ENCODE data around the gene TRAF2.
"Not testable (repeated sequence)": the region's sequence is repeated elsewhere in the genome, so short reads cannot be mapped to it uniquely, and the experiment has no call there.

Gene TRAF2

DNA sequence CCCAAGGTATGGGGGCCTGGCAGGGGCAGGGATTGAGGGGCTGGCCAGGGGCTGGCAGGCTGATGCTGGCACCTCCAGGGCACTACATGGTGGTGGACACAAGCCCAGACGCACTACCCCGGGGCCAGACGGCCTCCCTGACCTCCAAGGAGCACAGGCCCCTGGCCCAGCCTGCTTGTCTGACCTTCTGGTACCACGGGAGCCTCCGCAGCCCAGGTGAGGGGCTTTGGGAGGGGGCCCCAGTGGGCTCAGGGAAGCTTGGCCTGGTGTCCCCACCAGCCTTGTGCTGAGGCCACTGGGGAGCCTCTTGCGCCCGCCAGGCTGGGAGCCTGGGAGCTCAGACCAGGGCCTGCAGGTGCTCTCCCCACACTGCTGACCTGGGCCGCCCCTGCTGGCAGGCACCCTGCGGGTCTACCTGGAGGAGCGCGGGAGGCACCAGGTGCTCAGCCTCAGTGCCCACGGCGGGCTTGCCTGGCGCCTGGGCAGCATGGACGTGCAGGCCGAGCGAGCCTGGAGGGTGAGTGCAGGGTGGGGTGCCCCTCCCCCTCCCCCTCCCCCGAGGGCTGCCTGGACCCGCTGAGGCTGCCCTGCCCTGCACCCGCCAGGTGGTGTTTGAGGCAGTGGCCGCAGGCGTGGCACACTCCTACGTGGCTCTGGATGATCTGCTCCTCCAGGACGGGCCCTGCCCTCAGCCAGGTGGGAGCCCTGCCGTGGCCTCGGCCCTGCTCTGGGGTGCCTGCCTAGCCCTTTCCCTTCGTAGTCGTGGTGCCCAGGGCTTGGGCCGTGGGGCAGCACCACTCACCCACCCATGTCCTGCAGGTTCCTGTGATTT lies 28.5 kb upstream of the TRAF2 start:
- DNase-seq, result no peak

DNA sequence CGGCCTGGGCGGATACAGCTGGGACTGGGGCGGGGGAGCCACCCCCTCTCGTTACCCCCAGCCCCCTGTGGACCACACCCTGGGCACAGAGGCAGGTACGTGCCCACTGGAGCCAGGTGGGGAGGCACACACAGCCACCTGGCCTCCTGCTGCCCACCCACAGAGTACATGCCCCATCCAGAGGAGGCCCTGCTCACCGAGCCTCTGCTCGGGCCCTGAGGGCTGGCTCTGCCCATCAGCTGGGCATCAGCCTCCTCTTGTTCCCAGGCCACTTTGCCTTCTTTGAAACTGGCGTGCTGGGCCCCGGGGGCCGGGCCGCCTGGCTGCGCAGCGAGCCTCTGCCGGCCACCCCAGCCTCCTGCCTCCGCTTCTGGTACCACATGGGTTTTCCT lies 27.9 kb upstream of the TRAF2 start:
- no peak for DNase-seq

DNA sequence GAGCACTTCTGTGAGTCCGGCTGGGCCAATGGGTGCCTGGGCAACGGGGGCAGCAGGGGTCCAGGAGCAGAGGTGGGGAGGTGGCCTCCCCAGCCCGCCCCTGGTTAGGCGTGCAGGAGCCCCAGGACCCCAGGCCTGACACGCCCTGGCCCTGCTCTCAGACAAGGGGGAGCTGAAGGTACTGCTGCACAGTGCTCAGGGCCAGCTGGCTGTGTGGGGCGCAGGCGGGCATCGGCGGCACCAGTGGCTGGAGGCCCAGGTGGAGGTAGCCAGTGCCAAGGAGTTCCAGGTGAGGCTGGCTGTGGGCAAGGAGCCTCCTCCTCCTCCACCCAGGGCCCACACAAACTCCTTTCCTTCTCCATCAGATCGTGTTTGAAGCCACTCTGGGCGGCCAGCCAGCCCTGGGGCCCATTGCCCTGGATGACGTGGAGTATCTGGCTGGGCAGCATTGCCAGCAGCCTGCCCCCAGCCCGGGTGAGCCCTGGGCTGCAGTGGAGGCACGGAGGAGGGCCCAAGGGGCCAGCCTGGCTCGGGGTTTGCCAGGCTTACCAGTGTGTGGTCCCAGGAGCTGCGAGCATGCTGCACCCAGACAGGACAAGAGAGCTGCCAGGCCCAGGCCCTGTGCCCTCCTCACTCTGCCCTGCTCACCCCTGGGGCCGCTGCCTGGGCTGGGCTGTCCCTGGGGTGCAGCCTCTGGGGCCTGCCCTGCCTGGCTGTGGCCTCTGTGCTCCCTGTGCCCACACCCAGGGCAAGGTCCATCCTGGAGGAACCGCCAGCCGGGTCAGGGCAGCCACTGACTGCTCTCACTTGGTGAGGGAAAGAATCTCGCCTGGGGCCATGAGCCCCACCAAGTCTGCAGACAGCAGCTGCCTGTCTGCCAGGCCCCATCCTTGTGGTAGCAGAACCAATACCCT lies 27.2 kb upstream of the TRAF2 start:
- DNase-seq, result no peak

DNA sequence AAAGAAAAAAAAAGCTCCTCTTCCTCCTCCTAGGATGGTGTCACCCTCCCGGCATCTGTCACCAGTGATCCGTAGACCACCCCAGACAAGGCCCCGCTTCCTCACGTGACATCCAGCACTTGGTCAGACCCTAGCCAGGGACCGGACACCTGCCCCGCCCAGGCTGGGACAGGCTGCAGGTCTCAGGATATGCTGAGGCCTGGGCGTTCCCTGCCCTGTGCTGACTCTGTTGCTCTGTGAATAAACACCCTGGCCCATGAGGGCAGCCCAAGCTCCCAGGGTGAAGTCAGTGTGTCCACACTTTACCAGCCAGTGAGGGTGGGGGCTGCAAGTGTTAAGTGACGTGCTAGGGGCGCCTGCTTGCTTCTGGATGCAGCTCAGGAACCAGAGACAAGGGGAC lies 25.8 kb upstream of the TRAF2 start:
- no peak for DNase-seq

DNA sequence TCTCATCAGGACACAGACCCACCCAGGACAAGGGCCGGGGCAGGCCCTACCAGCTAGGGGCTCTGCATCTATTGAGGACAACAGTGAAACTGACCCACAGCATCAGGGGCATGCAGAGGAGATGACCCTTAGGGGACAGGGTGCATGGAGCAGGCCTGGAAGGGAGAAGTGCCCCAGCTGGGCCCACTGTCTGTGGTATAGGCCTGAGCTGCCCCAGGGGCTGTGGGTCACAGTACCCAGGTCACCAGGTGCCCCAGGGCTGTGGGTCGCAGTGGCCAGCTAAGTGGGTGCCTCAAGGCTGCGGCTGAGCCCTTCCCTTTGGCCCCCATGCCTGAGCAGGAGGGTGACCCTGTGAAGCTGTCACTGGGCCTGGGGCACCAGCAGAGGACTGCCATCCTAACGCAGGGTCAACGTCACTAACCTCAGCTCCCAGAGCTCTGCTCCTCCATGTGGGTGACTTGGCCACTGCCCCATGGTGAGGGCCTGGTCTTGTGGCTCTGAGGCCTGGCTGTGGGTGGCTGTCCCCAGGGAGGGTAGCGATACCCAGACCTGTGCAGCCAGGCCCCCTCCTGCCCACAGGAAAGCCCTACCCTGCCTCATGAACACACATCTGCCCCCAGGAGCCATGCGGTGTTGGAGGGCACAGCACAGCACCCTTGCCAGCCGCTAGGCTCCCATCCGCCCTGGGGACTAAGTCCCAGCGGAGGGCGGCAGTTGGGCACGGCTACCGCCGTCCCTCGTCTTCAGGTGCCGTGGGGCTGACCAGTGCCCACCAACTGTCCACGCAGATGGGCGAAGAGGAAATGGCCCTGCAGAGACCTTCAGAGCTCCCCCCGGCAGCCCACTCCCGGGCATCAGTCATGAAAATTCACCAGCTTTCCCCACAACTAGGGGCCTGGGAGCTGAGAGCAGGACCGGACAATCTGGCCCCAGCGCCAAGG lies 25.1 kb upstream of the TRAF2 start:
- DNase-seq, result no peak

DNA sequence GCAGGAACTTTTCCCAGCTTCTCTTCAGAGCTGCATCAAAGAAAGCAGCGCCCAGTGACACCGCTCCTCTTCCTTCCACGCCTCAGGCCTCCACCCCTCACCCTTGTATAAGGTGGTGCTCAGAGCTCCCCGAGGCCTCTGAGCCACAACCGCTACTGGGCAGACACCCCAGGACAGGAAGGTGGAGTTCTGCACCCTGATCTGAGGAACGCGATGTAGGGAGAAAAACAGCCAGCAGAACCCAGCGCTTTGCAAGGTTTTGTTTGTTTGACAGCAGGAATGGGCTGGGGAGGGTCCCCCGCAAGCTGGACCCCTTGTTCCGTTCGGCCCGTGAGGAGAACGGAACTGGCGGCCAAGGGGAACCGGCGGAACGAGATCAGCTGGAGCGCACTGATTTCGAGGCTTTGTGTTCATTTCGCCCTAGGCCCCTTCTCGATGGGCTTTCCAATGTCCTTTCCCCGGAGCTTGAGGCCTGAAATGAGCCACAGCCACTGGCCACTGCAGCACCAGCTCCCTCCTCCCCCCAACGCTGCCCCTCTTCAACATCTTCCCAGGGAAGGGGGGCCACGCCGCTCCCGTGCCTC lies 24.4 kb upstream of the TRAF2 start:
- no peak for DNase-seq

DNA sequence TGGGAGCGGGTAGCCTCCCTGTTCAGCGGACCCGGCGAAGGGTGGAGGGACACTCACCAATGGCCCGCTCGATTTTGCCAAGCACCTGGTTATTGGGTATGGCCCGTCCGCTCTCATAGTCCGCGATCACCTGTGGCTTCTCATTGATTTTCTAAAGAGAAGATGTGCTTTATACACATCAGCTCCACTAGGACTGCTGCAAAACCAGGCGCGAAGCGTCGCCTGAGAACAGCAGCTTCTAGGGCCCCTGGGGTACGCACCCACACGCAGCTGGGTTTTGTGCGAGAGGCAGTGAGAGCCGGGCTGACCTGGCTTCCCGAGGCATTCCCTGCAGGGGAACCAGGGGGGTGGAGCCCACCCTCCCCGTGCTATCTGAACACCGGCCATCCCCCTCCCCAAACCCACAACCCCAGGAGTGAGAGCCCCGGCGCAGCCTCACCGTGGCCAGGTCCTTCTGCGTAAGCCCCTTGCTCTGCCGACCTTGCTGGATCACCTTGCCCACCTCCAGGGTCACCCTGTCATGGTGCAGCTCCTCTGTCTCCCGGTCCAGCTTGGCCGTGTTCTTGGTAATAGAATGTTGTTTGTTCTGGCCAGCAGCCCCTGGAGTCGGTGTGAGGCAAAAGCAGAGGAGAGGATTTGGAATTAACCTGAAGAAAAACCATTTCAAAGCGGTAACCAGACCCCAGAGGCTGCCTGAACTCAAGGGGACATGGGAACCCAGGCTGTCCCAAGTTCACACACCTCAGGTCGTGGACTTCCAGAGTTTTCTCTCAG lies 23.3 kb upstream of the TRAF2 start:
- DNase-seq, result no peak

DNA sequence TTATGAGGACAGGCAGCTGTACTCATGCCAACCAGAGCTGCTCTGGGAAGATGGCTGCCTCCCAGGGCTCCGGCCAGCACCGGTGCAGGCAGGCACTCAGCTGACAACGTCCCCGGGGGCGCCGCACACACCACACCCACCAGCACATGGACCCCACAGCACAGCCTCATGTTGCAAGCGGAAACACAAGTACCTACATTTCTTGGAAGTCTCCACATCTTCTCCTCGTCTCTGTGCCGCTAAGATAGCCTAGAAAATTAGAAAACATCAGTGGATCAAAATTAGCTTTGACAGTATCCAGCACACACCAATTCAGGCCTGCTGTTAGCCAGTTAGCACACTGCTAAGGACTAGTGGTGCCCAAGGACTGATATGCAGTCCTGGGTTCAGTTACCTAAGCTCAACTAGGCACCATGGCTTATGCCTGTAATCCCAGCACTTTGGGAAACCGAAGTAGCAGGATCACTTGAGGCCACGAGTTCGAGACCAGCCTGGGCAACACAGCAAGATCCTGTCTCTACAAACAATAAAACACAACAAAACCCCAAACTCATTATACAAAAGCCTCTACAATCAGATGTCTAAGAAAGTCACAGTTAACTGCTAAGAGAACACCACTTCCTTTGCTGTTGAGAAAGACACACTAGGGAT lies 22.6 kb upstream of the TRAF2 start:
- no peak for DNase-seq

DNA sequence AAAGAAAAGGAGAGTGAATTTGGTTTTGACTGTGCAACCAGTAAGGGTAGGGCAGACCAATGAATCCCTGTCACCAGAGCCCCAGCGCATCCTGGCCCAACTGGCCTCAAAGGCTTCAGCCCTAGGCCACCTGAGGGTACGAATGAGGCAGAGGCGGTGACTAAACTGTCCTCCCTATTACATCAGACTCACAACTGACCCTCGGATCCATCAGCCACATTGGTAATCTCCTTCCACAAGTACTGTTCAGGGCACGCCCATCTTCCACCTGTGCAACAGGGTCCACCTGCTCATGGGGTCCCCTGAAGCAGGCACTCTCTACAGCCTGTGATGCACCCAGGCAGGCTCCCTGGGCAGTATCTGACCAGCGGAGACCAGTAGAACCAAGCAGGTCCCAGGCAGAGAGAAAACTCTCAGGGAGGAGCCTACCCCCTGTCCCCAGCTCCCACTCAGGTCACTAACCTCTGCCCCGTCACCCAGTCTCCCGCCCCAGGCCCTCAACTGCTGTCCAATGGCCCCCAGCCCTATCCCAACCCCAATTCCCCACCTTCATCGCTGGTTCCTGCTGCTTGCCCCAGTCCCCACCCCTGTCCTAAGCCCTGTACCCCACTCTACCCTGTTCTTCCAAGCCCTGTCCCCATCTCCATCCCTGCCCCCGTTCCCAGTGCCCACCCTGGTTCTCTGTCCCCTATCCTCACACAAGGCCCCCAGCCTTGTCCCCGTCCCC lies 21.1 kb upstream of the TRAF2 start:
- no peak for DNase-seq

DNA sequence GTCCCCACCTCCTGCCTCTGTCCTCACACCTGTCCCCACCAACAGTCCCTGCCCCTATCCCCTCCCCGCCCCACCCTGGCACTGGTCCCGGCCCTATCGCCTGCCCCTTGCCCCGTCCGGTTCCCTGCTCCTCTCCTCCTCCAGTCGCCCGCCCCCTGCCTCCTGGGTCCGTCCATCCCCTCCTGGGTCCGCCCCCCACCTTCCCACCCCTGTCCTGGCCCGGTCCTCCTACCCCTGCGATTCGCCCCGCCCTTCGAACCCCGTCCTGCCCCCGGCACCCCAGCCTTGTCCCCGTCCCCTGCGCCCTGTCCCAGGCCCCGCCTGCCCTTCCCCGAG lies 20.6 kb upstream of the TRAF2 start:
- DNase-seq, result no peak

DNA sequence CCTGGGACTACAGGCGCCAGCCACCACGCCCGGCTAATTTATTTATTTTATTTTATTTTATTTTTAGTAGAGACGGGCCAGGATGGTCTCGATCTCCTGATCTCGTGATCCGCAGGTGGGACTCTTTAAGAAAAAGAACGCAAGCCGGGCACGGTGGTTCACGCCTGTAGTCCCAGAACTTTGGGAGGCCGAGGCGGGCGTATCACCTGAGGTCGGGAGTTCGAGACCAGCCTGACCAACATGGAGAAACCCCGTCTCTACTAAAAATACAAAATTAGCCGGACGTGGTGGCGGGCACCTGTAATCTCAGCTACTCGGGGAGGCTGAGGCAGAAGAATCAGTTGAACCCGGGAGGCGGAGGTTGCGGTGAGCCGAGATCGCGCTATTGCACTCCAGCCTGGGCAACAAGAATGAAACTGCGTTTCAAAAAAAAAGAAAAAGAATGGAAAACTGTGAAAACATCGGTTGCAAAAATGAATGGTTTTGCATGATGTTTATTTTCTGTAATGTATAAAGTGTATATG lies 19.4 kb upstream of the TRAF2 start:
- DNase-seq, result not testable (repeated sequence)

DNA sequence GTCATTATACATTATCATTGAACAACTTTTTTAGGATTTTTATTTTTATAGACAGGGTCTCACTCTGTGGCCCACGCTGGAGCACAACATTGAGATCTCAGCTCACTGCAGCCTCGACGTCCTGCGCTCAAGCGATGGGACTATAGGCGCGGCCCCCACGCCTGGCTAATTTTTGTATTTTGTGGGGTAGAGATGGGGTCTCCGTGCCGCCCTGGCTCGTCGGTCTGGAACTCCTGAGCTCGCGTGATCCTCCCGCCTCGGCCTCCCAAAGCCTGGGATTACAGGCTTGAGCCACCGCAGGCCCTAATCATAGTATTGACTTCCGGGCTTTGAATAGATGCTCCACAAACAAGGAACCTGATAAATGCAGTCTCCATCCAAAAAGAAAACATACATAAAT lies 18.8 kb upstream of the TRAF2 start:
- no peak for DNase-seq

DNA sequence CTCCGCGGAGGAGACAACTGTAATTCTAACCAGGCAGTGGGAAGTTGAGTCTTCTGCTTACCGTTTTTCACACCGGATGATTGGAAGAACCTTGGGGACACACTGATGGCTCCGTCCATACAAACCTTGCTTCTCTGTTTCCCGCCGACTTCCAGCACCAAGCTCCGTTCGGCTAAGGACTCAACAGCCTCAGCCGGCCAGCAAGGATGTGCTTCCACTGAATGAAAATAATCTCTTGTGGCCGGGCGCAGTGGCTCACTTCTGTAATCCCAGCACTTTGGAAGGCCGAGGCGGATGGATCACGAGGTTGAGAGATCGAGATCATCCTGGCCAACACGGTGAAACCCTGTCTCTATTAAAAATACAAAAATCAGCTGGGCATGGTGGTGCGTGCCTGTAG lies 18.4 kb upstream of the TRAF2 start:
- no peak for DNase-seq

DNA sequence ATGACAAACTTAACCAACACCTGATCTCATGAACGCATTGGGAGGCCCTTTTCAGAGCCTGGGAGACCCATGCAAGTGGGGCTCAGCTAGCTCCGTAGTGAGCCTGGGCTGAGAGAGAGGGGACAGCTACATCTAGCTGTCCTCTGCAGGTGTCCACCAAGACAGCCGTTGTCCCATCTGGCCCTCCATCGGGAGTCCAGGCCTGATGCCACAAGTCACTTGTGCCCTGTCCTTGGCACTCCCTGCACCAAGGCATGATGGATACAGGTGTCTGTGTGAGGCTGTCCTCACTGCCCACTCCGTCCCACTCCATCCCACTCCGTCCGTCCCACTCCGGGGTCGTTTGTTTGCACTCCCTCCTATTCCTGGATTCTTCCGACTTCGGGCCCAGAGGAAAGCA lies 17.7 kb upstream of the TRAF2 start:
- no peak for DNase-seq

DNA sequence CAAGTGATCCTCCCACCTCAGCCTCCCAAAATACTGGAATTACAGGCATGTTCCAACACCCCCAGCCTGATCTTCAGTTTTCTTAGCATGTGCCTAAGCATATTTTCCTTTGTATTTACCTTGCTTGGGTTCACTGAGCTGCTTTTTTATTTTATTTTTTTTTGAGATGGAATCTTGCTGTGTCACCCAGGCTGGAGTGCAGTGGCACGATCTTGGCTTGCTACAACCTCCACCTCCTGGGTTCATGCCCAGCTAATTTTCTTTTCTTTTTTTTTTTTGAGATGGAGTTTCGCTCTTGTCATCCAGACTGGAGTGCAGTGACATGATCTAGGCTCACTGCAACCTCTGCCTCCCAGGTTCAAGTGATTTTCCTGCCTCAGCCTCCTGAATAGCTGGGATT lies 16.7 kb upstream of the TRAF2 start:
- DNase-seq, result not testable (repeated sequence)

DNA sequence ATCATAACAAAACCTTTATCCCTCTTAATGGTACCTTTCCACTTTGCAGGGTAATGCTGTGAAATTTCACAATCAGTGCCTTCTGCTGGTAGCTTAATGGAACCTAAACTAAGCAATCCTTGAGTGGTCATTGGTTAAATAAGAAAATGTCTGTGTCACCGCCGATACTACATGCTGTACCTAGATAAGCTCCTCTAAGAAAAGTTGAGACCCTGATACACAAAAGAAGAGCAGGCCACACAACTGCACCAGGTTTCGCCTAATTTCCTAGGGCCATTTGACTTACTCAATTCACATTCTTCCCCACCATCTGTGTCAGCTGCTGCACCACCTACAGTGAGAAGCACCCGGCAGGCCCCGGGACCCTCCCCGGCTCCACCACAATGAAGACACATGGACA lies 11.2 kb upstream of the TRAF2 start:
- DNase-seq, result no peak

DNA sequence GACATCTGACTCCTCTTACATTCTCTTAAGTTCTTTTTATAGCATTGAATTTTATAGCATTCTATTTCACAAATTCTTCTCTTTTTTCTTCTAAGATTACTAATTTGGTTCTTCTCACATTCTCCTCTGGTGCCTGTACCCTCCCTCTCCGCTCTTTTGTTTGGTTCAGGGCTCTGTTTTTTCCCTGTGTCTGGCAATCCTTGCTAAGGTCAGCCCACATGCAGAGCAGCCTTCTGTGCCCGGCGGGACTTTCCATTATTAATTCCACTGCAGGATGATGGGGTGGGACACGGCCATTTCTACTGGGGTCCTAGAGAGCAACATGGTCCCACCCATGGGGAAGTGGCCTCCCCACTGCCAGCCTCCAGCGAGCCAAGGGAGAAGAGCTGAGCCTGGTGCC lies 9.8 kb upstream of the TRAF2 start:
- no peak for DNase-seq

DNA sequence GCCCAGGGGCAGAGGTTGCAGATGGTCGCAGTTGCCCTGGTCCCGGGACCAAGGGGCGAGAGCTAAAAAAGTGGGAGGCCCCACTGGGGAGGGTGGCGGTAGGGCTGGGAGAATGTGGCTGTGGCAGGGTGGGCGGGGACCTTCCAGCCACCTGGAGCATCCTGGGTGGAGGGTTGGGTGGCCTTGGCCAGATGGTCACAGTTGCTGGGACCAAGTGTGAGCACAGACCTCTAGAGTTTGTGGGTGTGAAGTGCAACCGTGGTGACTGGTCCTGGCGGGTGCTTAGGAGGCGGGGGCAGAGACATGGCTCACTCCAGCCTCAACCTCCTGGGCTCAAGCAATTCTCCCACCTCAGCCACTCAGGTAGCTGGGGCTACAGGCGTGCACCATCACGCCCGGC lies 5.7 kb upstream of the TRAF2 start:
- no peak for DNase-seq

DNA sequence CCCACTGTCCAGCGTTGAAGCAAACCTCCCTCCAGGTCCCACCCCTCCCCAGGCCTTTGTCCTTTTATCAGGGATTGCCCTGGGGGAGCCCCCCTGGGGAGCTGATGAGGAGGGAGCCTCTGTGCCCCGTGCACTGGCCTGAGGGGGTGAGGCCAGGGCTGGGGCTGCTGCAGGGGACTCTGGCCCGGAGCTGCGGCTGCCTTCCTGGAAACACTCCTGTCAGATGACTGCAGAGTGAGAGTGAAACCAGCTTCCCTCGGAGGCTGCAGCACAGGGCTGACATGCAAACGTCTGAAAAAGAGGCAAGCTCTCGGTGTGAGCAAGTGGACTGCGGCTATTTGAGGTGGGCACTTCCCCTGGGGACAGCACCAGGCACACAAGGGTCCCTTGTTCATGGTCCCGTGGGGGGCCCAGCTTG lies 4.6 kb upstream of the TRAF2 start:
- peak in 1 of 2 donors; percentile 13 for DNase-seq

Measured in bone marrow (tissue), 2 donors.